Tibial nerve (tissue), 4 donors: ENCODE results near the gene TMEM92. TPM values are rescaled to one million over a fixed set of nuclear protein-coding genes. Genes with fewer than 3 reads are reported as not detected.
"Not testable (repeated sequence)": the region's sequence is repeated elsewhere in the genome, so short reads cannot be mapped to it uniquely, and the experiment has no call there.

Experiments
- DNase-seq, 2 donors: peaks; one replicate each; pipeline ENCODE4 v3.0.0-alpha.2; 2019; ENCODE audit warnings: low spot score in 2 of 2
- H3K27ac ChIP-seq, 4 donors: fragments of 200-600 bp; sonication (generic) in 3 of 4; one replicate each; pipeline ENCODE4 v1.5.1; 2017 to 2019; ENCODE audit warnings: mild to moderate bottlenecking in 1 of 4
- H3K27me3 ChIP-seq, 2 donors: fragments of 200-600 bp; sonication (generic) in 1 of 2; one replicate each; pipeline versions ENCODE4 v1.5.1 to v1.6.0; 2017 to 2019
- H3K36me3 ChIP-seq, 3 donors: fragments of 200-600 bp; sonication (generic); one replicate each; pipeline ENCODE4 v1.5.1; 2018 to 2019
- H3K4me1 ChIP-seq, 4 donors: fragments of 200-600 bp; sonication (generic) in 3 of 4; one replicate each; pipeline ENCODE4 v1.5.1; 2017 to 2019
- H3K4me3 ChIP-seq, 4 donors: fragments of 200-600 bp; sonication (generic) in 3 of 4; one replicate each; pipeline ENCODE4 v1.5.1; 2017 to 2019; ENCODE audit warnings: mild to moderate bottlenecking in 1 of 4, moderate library complexity in 1 of 4
- H3K9me3 ChIP-seq, 4 donors: fragments of 200-600 bp; sonication (generic) in 3 of 4; one replicate each; pipeline ENCODE4 v1.5.1; 2017 to 2019
- EP300 ChIP-seq, 2 donors: sonication (generic); formaldehyde crosslinking; IDR thresholded peaks; one replicate each; pipeline ENCODE4 v1.6.1; 2017; ENCODE audit warnings: antibody characterized with exemption in 2 of 2, mild to moderate bottlenecking in 1 of 2
- POLR2A ChIP-seq, 2 donors: fragments of 450-650 bp; IDR thresholded peaks; one replicate each; pipeline ENCODE4 v1.6.1; 2017; ENCODE audit warnings: antibody characterized with exemption in 2 of 2, mild to moderate bottlenecking in 2 of 2, moderate library complexity in 2 of 2
- WGBS, 2 donors: methylation state at CpG; one replicate each; pipeline ENCODE4 v1.1.5; 2018; 5-methylcytosine and 5-hydroxymethylcytosine counted together
- total RNA-seq, 4 donors: library from RNA; depleted of rRNA; stranded (reverse); fragments of >200 nt; gene quantifications; one replicate each; pipeline ENCODE4 v1.1.0, GENCODE V29; 2016
- TF ChIP-seq, protein P1 (sequence below), 5 experiments: fragments of 200-600 bp in 3 of 5; fragments of 450-650 bp in 2 of 5; sonication (generic) in 3 of 5; IDR thresholded peaks; one replicate each; pipeline ENCODE4 v1.5.1; 2016 to 2019; ENCODE audit warnings: antibody characterized with exemption in 5 of 5, mild to moderate bottlenecking in 3 of 5, moderate library complexity in 2 of 5

TMEM92 gene
- total RNA-seq, 4 donors from 2014 or later = 0.44 to 0.59 TPM; not detected in 2

DNA sequence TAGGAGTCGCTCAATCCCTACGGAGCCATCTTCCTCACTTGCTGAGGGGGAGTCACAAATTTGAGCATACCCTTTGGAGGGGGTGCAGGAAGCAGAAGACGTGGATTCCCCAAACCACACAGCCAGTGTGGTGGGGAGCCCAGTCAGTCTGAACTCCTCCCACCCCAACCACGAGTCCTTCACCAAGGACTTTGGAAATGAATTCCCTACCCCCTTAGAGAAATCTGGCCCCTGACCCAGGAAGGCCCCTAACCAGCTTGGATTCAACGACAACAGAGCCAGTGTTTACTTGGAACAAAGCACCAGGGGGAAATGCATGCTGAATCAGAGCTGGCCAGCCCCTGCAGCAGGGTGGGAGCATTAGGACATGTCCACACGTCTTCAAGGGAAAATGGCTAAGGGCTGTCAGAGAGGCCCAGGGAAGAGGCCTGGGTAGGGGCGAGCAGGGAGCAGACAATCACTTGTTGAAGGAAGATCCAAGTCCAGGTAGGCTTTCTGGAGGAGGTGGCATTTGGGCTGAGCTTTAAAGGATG, 5.5 kb upstream of the TMEM92 start:
- no peaks in the 10 kb centered on the region for H3K36me3 ChIP-seq
- no peak for DNase-seq
- H3K9me3 ChIP-seq = no peaks in the 10 kb centered on the region
- H3K27ac ChIP-seq = peak overlapping the region in 3 of 4 donors; percentile 83 to 92 (median 91)
- H3K27me3 ChIP-seq = no peaks in the 10 kb centered on the region
- H3K4me1 ChIP-seq = peaks cover 0 to 96% (median 39%) of the 10 kb centered on the region in 4 donors
- no peak overlapping the region for H3K4me3 ChIP-seq
- 34 to 40% methylated on average over 7 of the region's 7 CpGs for WGBS, 2 donors
- TF ChIP-seq, protein P1, sequence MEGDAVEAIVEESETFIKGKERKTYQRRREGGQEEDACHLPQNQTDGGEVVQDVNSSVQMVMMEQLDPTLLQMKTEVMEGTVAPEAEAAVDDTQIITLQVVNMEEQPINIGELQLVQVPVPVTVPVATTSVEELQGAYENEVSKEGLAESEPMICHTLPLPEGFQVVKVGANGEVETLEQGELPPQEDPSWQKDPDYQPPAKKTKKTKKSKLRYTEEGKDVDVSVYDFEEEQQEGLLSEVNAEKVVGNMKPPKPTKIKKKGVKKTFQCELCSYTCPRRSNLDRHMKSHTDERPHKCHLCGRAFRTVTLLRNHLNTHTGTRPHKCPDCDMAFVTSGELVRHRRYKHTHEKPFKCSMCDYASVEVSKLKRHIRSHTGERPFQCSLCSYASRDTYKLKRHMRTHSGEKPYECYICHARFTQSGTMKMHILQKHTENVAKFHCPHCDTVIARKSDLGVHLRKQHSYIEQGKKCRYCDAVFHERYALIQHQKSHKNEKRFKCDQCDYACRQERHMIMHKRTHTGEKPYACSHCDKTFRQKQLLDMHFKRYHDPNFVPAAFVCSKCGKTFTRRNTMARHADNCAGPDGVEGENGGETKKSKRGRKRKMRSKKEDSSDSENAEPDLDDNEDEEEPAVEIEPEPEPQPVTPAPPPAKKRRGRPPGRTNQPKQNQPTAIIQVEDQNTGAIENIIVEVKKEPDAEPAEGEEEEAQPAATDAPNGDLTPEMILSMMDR (IDR thresholded peaks at IDR 0.05) = no peak
- no peak for TF ChIP-seq POLR2A (IDR thresholded peaks at IDR 0.05)
- no peak for TF ChIP-seq EP300 (IDR thresholded peaks at IDR 0.05)

DNA sequence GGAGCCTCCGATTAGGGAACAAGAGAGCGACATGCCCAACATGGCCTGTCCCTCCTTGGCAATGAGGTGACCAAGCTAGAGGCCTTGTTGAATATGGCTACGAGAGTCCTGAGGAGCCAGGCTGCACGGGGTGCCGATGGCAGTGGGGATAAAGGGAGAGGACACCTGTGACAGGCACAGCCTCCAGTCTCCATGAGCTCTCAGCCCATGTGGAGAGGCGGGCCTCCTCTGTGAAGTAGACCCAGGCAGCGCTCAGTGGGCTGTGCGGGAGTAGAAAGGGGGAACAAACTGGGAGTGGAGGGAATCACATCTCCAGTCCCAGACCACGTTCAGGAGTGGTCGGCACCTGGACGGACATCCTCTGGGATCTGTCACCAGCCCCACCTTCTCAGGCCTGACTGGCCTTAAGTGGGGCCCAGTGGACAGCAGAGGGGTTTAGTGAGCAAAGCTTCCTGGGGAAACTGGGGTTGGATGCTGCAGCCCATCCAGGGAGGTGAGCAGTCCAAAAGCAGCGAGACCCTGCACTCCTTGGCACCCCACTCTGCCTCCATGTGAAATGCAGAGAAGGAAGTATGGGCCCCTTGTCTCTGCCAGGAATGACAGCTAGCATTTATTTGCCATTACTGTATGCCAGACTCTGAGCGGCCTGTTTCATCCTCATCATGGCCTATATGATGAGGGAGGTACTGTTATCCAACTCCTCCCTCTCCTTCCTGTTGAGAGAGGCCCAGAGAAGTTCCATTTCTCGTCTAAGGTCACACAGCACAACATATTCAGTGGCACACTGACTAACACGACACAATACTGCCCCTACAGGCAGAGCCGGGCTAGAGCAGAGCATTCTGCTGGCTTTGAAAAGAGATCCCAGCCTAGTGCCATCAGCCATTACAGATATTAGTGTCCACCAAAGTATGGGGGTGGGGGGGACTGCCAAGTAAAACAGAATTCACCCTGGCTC, 4.5 kb upstream of the TMEM92 start:
- Histone ChIP-seq H3K9me3 (no peaks in the 10 kb centered on the region), H3K4me3 (no peak overlapping the region), H3K27ac (peak overlapping the region; percentile 60 to 92 (median 87)), H3K36me3 (no peaks in the 10 kb centered on the region), H3K4me1 (peaks cover 0 to 91% (median 39%) of the 10 kb centered on the region in 4 donors), H3K27me3 (peaks cover 0 to 6% of the 10 kb centered on the region in 2 donors)
- no peak for TF ChIP-seq POLR2A (IDR thresholded peaks at IDR 0.05)
- TF ChIP-seq, protein P1 (IDR thresholded peaks at IDR 0.05) = peak; percentile 57 to 88 (median 84)
- 42 to 48% methylated on average over 16 of the region's 16 CpGs for WGBS, 2 donors
- peak; percentile 83 to 91 for DNase-seq

DNA sequence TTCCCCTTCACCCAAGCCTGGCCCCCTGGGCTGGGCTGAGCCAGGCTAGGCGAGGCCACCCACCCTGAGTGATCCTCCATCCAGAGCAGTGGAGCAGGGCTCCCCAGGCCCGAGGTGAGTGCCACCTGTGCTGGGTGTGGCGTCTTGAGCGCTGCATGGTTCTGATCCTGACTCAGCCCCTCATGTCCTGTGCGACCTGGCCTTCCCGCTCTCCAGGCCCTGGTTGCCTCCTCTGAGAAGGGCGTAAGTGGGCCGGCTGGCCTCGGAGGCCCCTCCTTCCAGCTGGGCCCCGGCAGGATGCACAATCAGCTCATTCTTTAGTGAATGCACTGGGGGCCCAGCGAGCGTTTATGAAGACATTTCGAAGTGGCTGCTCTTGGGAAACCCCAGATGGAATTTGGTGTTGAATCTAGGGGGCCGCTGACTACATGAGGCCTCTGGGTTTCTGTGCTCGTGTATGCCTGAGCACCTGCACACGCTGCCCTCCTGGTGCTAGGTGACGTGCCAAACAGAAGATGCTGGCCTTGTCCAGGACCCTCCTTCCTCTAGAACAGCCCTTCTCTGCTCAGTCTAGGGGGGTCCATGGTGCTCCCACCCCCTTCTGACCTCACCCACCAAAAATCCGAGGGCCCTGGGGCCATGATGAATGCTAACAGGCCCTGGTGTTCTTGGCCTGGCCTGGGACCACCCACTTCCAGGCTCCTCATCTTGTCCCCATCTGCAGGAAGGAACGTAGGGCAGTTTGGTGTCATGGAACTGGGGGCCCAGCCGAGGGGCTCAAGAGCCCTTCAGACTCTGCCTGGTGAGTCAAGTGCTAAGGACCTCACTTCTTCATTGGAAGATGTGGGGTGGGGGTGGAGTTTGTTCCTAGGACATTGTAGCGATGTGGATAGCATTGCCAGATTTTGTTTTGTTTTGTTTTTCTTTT, 3.6 kb upstream of the TMEM92 start:
- H3K27ac ChIP-seq = peak overlapping the region; percentile 60 to 92 (median 87)
- WGBS, 2 donors = 17 to 41% methylated on average over 15 to 17 of the region's 21 CpGs

DNA sequence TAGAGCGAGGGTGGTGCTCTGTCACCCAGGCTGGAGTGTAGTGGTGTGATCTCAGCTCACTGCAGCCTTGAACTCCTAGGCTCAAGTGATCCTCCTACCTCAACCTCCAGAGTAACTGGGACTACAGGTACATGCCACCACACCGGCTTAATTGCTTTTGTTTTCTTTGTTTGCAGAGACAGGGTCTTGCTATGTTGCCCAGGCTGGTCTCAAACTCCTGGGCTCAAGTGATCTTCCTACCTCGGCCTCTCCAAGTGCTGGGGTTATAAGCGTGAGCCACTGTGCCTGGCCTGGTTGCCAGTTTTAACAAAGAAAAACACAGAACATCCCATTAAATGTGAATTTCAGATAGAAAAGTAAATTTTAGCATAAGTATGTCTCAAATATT, 2.9 kb upstream of the TMEM92 start:
- WGBS, 2 donors = 59 to 68% methylated on average over 4 of the region's 4 CpGs
- H3K9me3 ChIP-seq, DNase-seq, H3K27me3 ChIP-seq, H3K36me3 ChIP-seq, H3K4me3 ChIP-seq: not testable (repeated sequence)
- Histone ChIP-seq H3K27ac (peak overlapping the region; percentile 60 to 92 (median 87)), H3K4me1 (peaks cover 0 to 75% (median 36%) of the 10 kb centered on the region in 4 donors)

More for the DNA sequence above, 3.6 kb upstream of the TMEM92 start:
- H3K4me3 ChIP-seq = no peak overlapping the region
- peak in 1 of 2 donors; percentile 54 for TF ChIP-seq EP300 (IDR thresholded peaks at IDR 0.05)
- TF ChIP-seq POLR2A (IDR thresholded peaks at IDR 0.05) = peak in 1 of 2 donors; percentile 35
- TF ChIP-seq, protein P1 (IDR thresholded peaks at IDR 0.05) = peak in 1 of 5 experiments; percentile 61
- H3K9me3 ChIP-seq = no peaks in the 10 kb centered on the region
- peak; percentile 62 to 64 for DNase-seq
- peaks cover 0 to 6% of the 10 kb centered on the region in 2 donors for H3K27me3 ChIP-seq
- no peaks in the 10 kb centered on the region for H3K36me3 ChIP-seq
- H3K4me1 ChIP-seq = peaks cover 0 to 81% (median 39%) of the 10 kb centered on the region in 4 donors

DNA sequence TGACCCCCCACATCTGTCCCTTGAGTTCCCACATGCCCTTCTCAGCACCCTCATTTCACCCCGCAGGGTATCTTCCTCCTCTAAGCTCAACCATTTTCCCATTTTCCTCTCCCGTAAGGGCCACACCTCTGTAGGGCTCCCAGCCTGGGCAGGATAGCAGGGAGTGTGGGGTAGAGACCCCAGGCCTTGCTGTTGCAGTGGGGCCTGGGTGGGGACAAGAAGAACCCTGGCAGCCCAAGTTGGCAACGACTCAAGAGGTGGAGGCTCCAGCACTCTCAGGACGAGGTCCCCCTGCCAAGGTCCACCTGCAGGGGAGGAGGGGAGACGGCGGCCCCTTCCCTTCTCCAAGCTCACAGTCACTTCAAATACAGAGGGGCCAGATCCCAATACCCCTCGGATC, 2.0 kb upstream of the TMEM92 start:
- DNase-seq = no peak
- peaks cover 0 to 66% (median 29%) of the 10 kb centered on the region in 4 donors for H3K4me1 ChIP-seq

More for the DNA sequence above, 2.0 kb upstream of the TMEM92 start:
- peak overlapping the region; percentile 46 to 62 (median 52) for H3K4me3 ChIP-seq
- no peaks in the 10 kb centered on the region for H3K36me3 ChIP-seq
- WGBS, 2 donors = 36 to 41% methylated on average over 7 of the region's 7 CpGs
- TF ChIP-seq EP300 (IDR thresholded peaks at IDR 0.05) (no peak), POLR2A (IDR thresholded peaks at IDR 0.05) (no peak)
- TF ChIP-seq, protein P1 (IDR thresholded peaks at IDR 0.05) = no peak
- peak overlapping the region; percentile 81 to 92 (median 87) for H3K27ac ChIP-seq
- no peaks in the 10 kb centered on the region for H3K9me3 ChIP-seq
- peaks cover 0 to 6% of the 10 kb centered on the region in 2 donors for H3K27me3 ChIP-seq
